Heart left ventricle (tissue), 13 donors: ENCODE results near the gene NOL12.

ENCODE experiments used
- CTCF ChIP-seq, 12 donors: fragments of 200-600 bp; sonication (generic) in 4 of 12; IDR thresholded peaks; one replicate each; pipeline versions ENCODE4 v1.5.0 to v1.8.0; 2018 to 2022; ENCODE audit warnings: antibody characterized with exemption in 12 of 12, mild to moderate bottlenecking in 5 of 12
- POLR2A ChIP-seq, 2 donors: fragments of 450-650 bp; IDR thresholded peaks; one replicate each; pipeline ENCODE4 v1.6.1; 2017; ENCODE audit warnings: antibody characterized with exemption in 2 of 2, mild to moderate bottlenecking in 2 of 2, moderate library complexity in 2 of 2
- donor health status: ischemic (EF 13 %, LVEDD 7.1; RV severe dilation, severe dysfunction).
- donor health status: DM: no; HTN: yes; CAD: no.
- donor health status: DM: no; HTN: no; CAD: no.
- donor health status: ischemic (EF 25% LVEDD 6.9; RV normal size, moderate dysfunction).
- donor health status: ischemic (EF 25% LVEDD 5.7; RV mildly dilated, moderate dysfunction).
- donor health status: ischemic (EF 35%, LVEDD 5.7; RV mildly dilated, moderate dysfunction).
- donor health status: nonischemic (EF 11% LVEDD 7.7; RV severe dilation, severe dysfunction).
- donor health status: DM: yes; HTN: yes; CAD: no.
- donor health status: PGD.
- donor health status: ischemic (EF 29% LVEDD 5.4; RV normal size, mild dysfunction).
- donor health status: nonischemic (EF 23%, LVEDD 6.1; RV moderate dilation, normal function).

- TF ChIP-seq CTCF (IDR thresholded peaks at IDR 0.05) (peak in 5 of 12 donors; percentile 29 to 57 (median 49)), POLR2A (IDR thresholded peaks at IDR 0.05) (peak in 1 of 2 donors; percentile 53)
Measured at GRCh38 chr22:37674951-37675929, 10.9 kb upstream of the NOL12 start, which contains the start of gene LGALS1.
